HL-60/S4 treated with phorbol 12-myristate 13-acetate at 8.2 ng/mL for 4 days and 3 days (cell line): ENCODE results near the gene MFSD6L.

Experiments used
- in situ Hi-C: fragments of 300-500 bp; cut with MboI; formaldehyde crosslinking; loops from 2 replicates; pipeline ENCODE4 v1.15.0; 2022; ENCODE audit warnings: low sequenced_read_pairs

The MFSD6L gene

DNA sequence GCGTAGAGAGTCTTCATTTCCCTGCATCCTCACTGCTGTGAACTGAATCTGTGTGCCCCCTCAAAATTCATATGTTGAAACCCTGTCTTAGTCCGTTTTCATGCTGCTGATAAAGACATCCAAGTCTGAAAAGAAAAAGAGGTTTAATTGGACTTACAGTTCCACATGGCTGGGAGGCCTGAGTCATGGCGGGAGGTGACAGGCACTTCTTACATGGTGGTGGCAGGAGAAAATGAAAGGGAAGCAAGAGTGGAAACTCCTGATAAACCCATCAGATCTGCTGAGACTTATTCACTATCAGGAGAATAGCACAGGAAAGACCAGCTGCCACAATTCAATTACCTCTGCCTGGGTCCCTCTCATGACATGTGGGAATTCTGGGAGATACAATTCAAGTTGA lies 51.4 kb downstream of the MFSD6L start:
- in situ Hi-C loops: no loop called here
